GM23338 (cell line): Measurements from ENCODE around the gene SSNA1. TPM values are rescaled to one million over a fixed set of nuclear protein-coding genes. Genes with fewer than 3 reads are reported as not detected.

Experiments used
- ATAC-seq: fragments of 200-7000 bp; cut with Tn5 transposase; 3 replicates; pipeline ENCODE4 v1.9.1; 2020
- DNase-seq: peaks from one replicate; pipeline ENCODE4 v3.0.0-alpha.2; 2015; ENCODE audit warnings: low spot score
- H2AFZ ChIP-seq: fragments of 200-600 bp; sonication (generic); 2 replicates; pipeline ENCODE4 v1.8.0; 2016; ENCODE audit warnings: antibody characterized with exemption, mild to moderate bottlenecking, moderate library complexity
- H3F3A ChIP-seq: fragments of 200-600 bp; sonication (generic); replicated peaks from 2 replicates; pipeline ENCODE4 v1.8.0; 2017; ENCODE audit warnings: antibody characterized with exemption, mixed run types, low read depth
- H3K27ac ChIP-seq: fragments of 200-600 bp; sonication (generic); 2 replicates; pipeline ENCODE4 v1.6.1; 2016; ENCODE audit warnings: low read depth
- H3K27me3 ChIP-seq: fragments of 200-600 bp; sonication (generic); 2 replicates; pipeline ENCODE4 v1.8.0; 2016; ENCODE audit warnings: mild to moderate bottlenecking, mixed run types, moderate library complexity; ENCODE audit not compliant: insufficient read depth
- H3K36me3 ChIP-seq: fragments of 200-600 bp; sonication (generic); 2 replicates; pipeline ENCODE4 v1.8.0; 2016; ENCODE audit warnings: mild to moderate bottlenecking; ENCODE audit not compliant: insufficient read depth
- H3K4me1 ChIP-seq: fragments of 200-600 bp; sonication (generic); 2 replicates; pipeline ENCODE4 v1.8.0; 2016; ENCODE audit warnings: mild to moderate bottlenecking, moderate library complexity; ENCODE audit not compliant: insufficient read depth
- H3K4me2 ChIP-seq: fragments of 200-600 bp; sonication (generic); 2 replicates; pipeline ENCODE4 v1.7.1; 2017; ENCODE audit warnings: mixed run types
- H3K4me3 ChIP-seq: fragments of 200-600 bp; sonication (generic); 2 replicates; pipeline ENCODE4 v1.6.1; 2016; ENCODE audit warnings: mixed run types
- H3K79me2 ChIP-seq: fragments of 200-600 bp; sonication (generic); replicated peaks from 2 replicates; pipeline ENCODE4 v1.8.0; 2017; ENCODE audit warnings: mild to moderate bottlenecking; ENCODE audit not compliant: insufficient read depth
- H3K9me2 ChIP-seq: fragments of 200-600 bp; sonication (generic); 2 replicates; pipeline ENCODE4 v1.8.0; 2017; ENCODE audit not compliant: insufficient read depth
- H4K20me1 ChIP-seq: fragments of 200-600 bp; sonication (generic); replicated peaks from 2 replicates; pipeline ENCODE4 v1.8.0; 2017; ENCODE audit warnings: mild to moderate bottlenecking; ENCODE audit not compliant: insufficient read depth
- H3K27ac Mint-ChIP-seq: 2 replicates; pipeline ENCODE4 v1.8.0; 2020; ENCODE audit warnings: inconsistent platforms, mild to moderate bottlenecking, moderate library complexity, mixed read lengths
- H3K27me3 Mint-ChIP-seq: 3 replicates; pipeline ENCODE4 v1.8.0; 2022; ENCODE audit warnings: low read depth, mild to moderate bottlenecking, moderate library complexity, mixed read lengths, inconsistent platforms; ENCODE audit not compliant: insufficient read depth, poor library complexity
- H3K36me3 Mint-ChIP-seq: 3 replicates; pipeline ENCODE4 v1.8.0; 2021; ENCODE audit warnings: low read depth, mild to moderate bottlenecking, inconsistent platforms, moderate library complexity, mixed read lengths
- H3K4me1 Mint-ChIP-seq: 3 replicates; pipeline ENCODE4 v1.8.0; 2020; ENCODE audit warnings: mild to moderate bottlenecking, inconsistent platforms, mixed read lengths
- H3K4me3 Mint-ChIP-seq: 3 replicates; pipeline ENCODE4 v1.8.0; 2021; ENCODE audit warnings: moderate library complexity, mild to moderate bottlenecking, inconsistent platforms, mixed read lengths
- H3K9me3 Mint-ChIP-seq: 3 replicates; pipeline ENCODE4 v1.8.0; 2020; ENCODE audit warnings: moderate library complexity, mild to moderate bottlenecking, inconsistent platforms, mixed read lengths
- ETS1 ChIP-seq: IDR thresholded peaks from 2 replicates; pipeline ENCODE4 v1.6.1; 2016; ENCODE audit warnings: antibody characterized with exemption
- EZH2 ChIP-seq: fragments of 200-600 bp; sonication (generic); IDR thresholded peaks from one replicate; pipeline ENCODE4 v1.8.0; 2017; ENCODE audit warnings: antibody characterized with exemption, mild to moderate bottlenecking, low read depth; ENCODE audit not compliant: unreplicated experiment
- EZH2phosphoT487 ChIP-seq: fragments of 200-600 bp; sonication (generic); IDR thresholded peaks from one replicate; pipeline ENCODE4 v1.8.1; 2018; ENCODE audit warnings: antibody characterized with exemption; ENCODE audit not compliant: unreplicated experiment
- JUNB ChIP-seq: IDR thresholded peaks from one replicate; pipeline ENCODE4 v1.6.1; 2016; ENCODE audit warnings: antibody characterized with exemption; ENCODE audit not compliant: unreplicated experiment
- NANOG ChIP-seq: IDR thresholded peaks from 2 replicates; pipeline ENCODE4 v1.6.1; 2016; ENCODE audit warnings: antibody characterized with exemption, borderline replicate concordance
- STAT1 ChIP-seq: IDR thresholded peaks from one replicate; pipeline ENCODE4 v1.6.1; 2016; ENCODE audit warnings: antibody characterized with exemption; ENCODE audit not compliant: unreplicated experiment
- ZNF462 ChIP-seq: fragments of 250-450 bp; sonication (Bioruptor Pico); IDR thresholded peaks from 2 replicates; pipeline ENCODE4 v1.5.0; 2020; ENCODE audit warnings: mild to moderate bottlenecking, moderate library complexity
- polyA plus RNA-seq: library from polyadenylated mRNA; unstranded; fragments of >200 nt; fragmentation: Nextera tagmentation; extraction: Ambion mirVana; gene quantifications from 2 replicates; pipeline ENCODE4 v1.2.1, GENCODE V29; 2016
- total RNA-seq: library from RNA; depleted of rRNA; stranded (reverse); fragments of >200 nt; shearing (Covaris generic); gene quantifications from 2 replicates; pipeline ENCODE4 v1.2.3, GENCODE V29; 2014
- TF ChIP-seq, protein P1 (sequence below): IDR thresholded peaks from one replicate; pipeline ENCODE4 v1.6.1; 2018; ENCODE audit warnings: antibody characterized with exemption; ENCODE audit not compliant: unreplicated experiment
- TF ChIP-seq, protein P2 (sequence below), 2 experiments: fragments of 200-600 bp in 1 of 2; sonication (generic) in 1 of 2; conservative IDR thresholded peaks; 2 replicates each; pipeline versions ENCODE4 v1.5.1 to v1.6.1; 2016 to 2017; ENCODE audit warnings: antibody characterized with exemption in 2 of 2, low read depth in 2 of 2, mild to moderate bottlenecking in 2 of 2, moderate library complexity in 1 of 2

Gene SSNA1
- total and polyA plus RNA-seq, 2 experiments from 2014 or later: 132 to 154 TPM

DNA sequence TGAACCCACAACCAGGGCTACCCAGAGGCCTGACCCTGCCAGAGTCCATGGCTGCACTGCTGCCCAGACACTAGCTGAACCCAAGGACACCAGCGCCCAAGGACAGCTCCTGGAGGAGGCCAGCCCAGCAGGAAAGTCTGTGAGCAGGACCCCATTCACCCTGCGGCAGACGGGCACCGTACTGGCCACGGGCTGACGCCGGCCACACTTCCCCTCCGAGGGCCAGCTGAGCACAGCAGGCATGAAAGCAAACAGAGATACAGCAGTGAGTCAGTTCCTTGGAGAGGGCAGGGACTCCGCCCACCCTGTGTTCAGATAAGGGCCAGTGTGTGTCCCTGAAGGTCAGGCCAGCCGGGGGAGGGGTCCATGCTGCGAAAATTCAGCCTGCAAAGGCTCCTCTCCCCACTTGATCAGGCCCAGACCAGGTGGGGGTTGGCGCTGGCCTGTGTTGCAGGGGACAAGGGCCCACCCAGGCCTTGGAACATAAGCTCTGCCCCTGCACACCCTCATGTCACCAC lies 30.3 kb downstream of the SSNA1 start:
- peaks cover 3% of the 10 kb centered on the region; the same call in 1 of the 2 replicates for H3K4me1 ChIP-seq
- H3F3A ChIP-seq: 0 out of 2 replicates have a peak, but pooled peaks cover 4% of the 10 kb centered on the region
- H3K4me2 ChIP-seq: no peak overlapping the region
- no peak for DNase-seq
- no peak for ATAC-seq
- H4K20me1 ChIP-seq: no peaks in the 10 kb centered on the region; the same call in 1 of the 2 replicates
- H2AFZ ChIP-seq: no peak overlapping the region
- no peaks in the 10 kb centered on the region for H3K27me3 Mint-ChIP-seq
- no peaks in the 10 kb centered on the region for H3K36me3 ChIP-seq
- no peaks in the 10 kb centered on the region for H3K9me3 Mint-ChIP-seq
- TF ChIP-seq EZH2phosphoT487 (no peak), NANOG (no peak), ZNF462 (CRISPR knock-in tag) (no peak), ETS1 (no peak), JUNB (no peak), STAT1 (no peak), EZH2 (no peak)
- TF ChIP-seq, protein P1, sequence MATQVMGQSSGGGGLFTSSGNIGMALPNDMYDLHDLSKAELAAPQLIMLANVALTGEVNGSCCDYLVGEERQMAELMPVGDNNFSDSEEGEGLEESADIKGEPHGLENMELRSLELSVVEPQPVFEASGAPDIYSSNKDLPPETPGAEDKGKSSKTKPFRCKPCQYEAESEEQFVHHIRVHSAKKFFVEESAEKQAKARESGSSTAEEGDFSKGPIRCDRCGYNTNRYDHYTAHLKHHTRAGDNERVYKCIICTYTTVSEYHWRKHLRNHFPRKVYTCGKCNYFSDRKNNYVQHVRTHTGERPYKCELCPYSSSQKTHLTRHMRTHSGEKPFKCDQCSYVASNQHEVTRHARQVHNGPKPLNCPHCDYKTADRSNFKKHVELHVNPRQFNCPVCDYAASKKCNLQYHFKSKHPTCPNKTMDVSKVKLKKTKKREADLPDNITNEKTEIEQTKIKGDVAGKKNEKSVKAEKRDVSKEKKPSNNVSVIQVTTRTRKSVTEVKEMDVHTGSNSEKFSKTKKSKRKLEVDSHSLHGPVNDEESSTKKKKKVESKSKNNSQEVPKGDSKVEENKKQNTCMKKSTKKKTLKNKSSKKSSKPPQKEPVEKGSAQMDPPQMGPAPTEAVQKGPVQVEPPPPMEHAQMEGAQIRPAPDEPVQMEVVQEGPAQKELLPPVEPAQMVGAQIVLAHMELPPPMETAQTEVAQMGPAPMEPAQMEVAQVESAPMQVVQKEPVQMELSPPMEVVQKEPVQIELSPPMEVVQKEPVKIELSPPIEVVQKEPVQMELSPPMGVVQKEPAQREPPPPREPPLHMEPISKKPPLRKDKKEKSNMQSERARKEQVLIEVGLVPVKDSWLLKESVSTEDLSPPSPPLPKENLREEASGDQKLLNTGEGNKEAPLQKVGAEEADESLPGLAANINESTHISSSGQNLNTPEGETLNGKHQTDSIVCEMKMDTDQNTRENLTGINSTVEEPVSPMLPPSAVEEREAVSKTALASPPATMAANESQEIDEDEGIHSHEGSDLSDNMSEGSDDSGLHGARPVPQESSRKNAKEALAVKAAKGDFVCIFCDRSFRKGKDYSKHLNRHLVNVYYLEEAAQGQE: no peak
- TF ChIP-seq, protein P2, sequence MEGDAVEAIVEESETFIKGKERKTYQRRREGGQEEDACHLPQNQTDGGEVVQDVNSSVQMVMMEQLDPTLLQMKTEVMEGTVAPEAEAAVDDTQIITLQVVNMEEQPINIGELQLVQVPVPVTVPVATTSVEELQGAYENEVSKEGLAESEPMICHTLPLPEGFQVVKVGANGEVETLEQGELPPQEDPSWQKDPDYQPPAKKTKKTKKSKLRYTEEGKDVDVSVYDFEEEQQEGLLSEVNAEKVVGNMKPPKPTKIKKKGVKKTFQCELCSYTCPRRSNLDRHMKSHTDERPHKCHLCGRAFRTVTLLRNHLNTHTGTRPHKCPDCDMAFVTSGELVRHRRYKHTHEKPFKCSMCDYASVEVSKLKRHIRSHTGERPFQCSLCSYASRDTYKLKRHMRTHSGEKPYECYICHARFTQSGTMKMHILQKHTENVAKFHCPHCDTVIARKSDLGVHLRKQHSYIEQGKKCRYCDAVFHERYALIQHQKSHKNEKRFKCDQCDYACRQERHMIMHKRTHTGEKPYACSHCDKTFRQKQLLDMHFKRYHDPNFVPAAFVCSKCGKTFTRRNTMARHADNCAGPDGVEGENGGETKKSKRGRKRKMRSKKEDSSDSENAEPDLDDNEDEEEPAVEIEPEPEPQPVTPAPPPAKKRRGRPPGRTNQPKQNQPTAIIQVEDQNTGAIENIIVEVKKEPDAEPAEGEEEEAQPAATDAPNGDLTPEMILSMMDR (conservative IDR thresholded peaks at IDR 0.05; ENCODE audit: low read depth in 2 of 2): no peak
- no peaks in the 10 kb centered on the region; the same call in 2 of the 3 replicates for H3K36me3 Mint-ChIP-seq
- H3K4me3 ChIP-seq: no peak overlapping the region
- no peaks in the 10 kb centered on the region for H3K9me2 ChIP-seq
- no peak overlapping the region for H3K27ac ChIP-seq
- H3K27me3 ChIP-seq: peaks cover 9% of the 10 kb centered on the region; the same call in 1 of the 2 replicates
- no peak overlapping the region; the same call in 1 of the 2 replicates for H3K27ac Mint-ChIP-seq
- H3K79me2 ChIP-seq: no peaks in the 10 kb centered on the region
- H3K4me3 Mint-ChIP-seq: no peak overlapping the region
- peaks cover 7% of the 10 kb centered on the region; the same call in 2 of the 3 replicates for H3K4me1 Mint-ChIP-seq
